ENCODE data around the gene SON.
"Not testable (repeated sequence)": the region's sequence is repeated elsewhere in the genome, so short reads cannot be mapped to it uniquely, and the experiment has no call there.

Gene SON

GRCh38 chr21:33572350-33572749 lies 29.5 kb downstream of the SON start:
- no peaks in the 10 kb centered on the region for H3K27me3 ChIP-seq (ENCODE audit: insufficient read depth, poor library complexity, severe bottlenecking)
- no peak overlapping the region for H3K4me3 ChIP-seq (replicated peaks; ENCODE audit: insufficient read depth, low read length)
- no peak overlapping the region for H3K27ac ChIP-seq (replicated peaks)
- TF ChIP-seq REST (IDR thresholded peaks at IDR 0.05; ENCODE audit: insufficient replicate concordance, low read depth) (no peak), GABPA (IDR thresholded peaks at IDR 0.05; ENCODE audit: low read depth) (no peak), POLR2AphosphoS5 (IDR thresholded peaks at IDR 0.05; ENCODE audit: low read depth) (no peak), SPI1 (IDR thresholded peaks at IDR 0.05; ENCODE audit: borderline replicate concordance, low read depth) (no peak), CTCF (IDR thresholded peaks at IDR 0.05; ENCODE audit: insufficient read depth, low read length) (no peak)
- DNase-seq (ENCODE audit: low read depth in 1 of 2, low spot score in 1 of 2), result no peak

GRCh38 chr21:33576741-33577141 lies 33.9 kb downstream of the SON start:
- not testable (repeated sequence) for H3K4me3 ChIP-seq (replicated peaks; ENCODE audit: insufficient read depth, low read length); DNase-seq (ENCODE audit: low read depth in 1 of 2, low spot score in 1 of 2); H3K27me3 ChIP-seq (ENCODE audit: insufficient read depth, poor library complexity, severe bottlenecking); H3K27ac ChIP-seq (replicated peaks)

GRCh38 chr21:33578214-33578613 lies 35.4 kb downstream of the SON start:
- no peak overlapping the region for H3K27ac ChIP-seq (replicated peaks)
- no peaks in the 10 kb centered on the region for H3K27me3 ChIP-seq (ENCODE audit: insufficient read depth, poor library complexity, severe bottlenecking)
- no peak overlapping the region for H3K4me3 ChIP-seq (replicated peaks; ENCODE audit: insufficient read depth, low read length)
- TF ChIP-seq GABPA (IDR thresholded peaks at IDR 0.05; ENCODE audit: low read depth), result no peak
- TF ChIP-seq CTCF (IDR thresholded peaks at IDR 0.05; ENCODE audit: insufficient read depth, low read length), result no peak
- TF ChIP-seq REST (IDR thresholded peaks at IDR 0.05; ENCODE audit: insufficient replicate concordance, low read depth), result no peak
- no peak for TF ChIP-seq SPI1 (IDR thresholded peaks at IDR 0.05; ENCODE audit: borderline replicate concordance, low read depth)
- no peak for DNase-seq (ENCODE audit: low read depth in 1 of 2, low spot score in 1 of 2)

- TF ChIP-seq POLR2AphosphoS5 (IDR thresholded peaks at IDR 0.05; ENCODE audit: low read depth) (peak; percentile 19), CTCF (IDR thresholded peaks at IDR 0.05; ENCODE audit: insufficient read depth, low read length) (no peak), SPI1 (IDR thresholded peaks at IDR 0.05; ENCODE audit: borderline replicate concordance, low read depth) (no peak), REST (IDR thresholded peaks at IDR 0.05; ENCODE audit: insufficient replicate concordance, low read depth) (no peak), GABPA (IDR thresholded peaks at IDR 0.05; ENCODE audit: low read depth) (no peak)
- no peak overlapping the region for H3K4me3 ChIP-seq (replicated peaks; ENCODE audit: insufficient read depth, low read length)
- H3K27ac ChIP-seq (replicated peaks), result peak overlapping the region; percentile 28
- H3K27me3 ChIP-seq (ENCODE audit: insufficient read depth, poor library complexity, severe bottlenecking), result no peaks in the 10 kb centered on the region
- no peak for DNase-seq (ENCODE audit: low read depth in 1 of 2, low spot score in 1 of 2)
These were observed 36.2 kb downstream of the SON start for GRCh38 chr21:33578959-33579542.
